T-cell (primary cell): ENCODE data around the gene USP21. TPM values are rescaled to one million over a fixed set of nuclear protein-coding genes. Genes with fewer than 3 reads are reported as not detected.
"Not testable (repeated sequence)": the region's sequence is repeated elsewhere in the genome, so short reads cannot be mapped to it uniquely, and the experiment has no call there.

ENCODE experiments used
- ATAC-seq, 4 experiments: fragments of 200-7000 bp in 3 of 4; fragments of 150-1000 bp in 1 of 4; cut with Tn5 transposase; replicated peaks in 1 of 4; 1 replicate in 3 of 4; 2 replicates in 1 of 4; pipeline ENCODE4 v1.10.0; 2021; ENCODE audit warnings: moderate library complexity in 3 of 4, mild to moderate bottlenecking in 2 of 4, moderate number of reproducible peaks in 1 of 4
- CTCF ChIA-PET, 2 donors: fragments of 300-600 bp; sonication (Branson Sonifier 250); formaldehyde crosslinking; loops; one replicate each; lab custom pipeline; 2022; ENCODE audit warnings: antibody characterized with exemption in 2 of 2; lab: Charles Lee
- POLR2A ChIA-PET, 2 donors: fragments of 300-600 bp; sonication (Branson Sonifier 250); formaldehyde crosslinking; loops; one replicate each; lab custom pipeline; 2022; ENCODE audit warnings: antibody characterized with exemption in 2 of 2; lab: Charles Lee
- DNase-seq, 35 experiments: peaks; one replicate each; pipeline versions ENCODE4 v3.0.0 to v3.0.0-alpha.2; 2013 to 2023
- H3K27ac ChIP-seq: one replicate; pipeline ENCODE4 v1.5.1; 2013; ENCODE audit warnings: low read length
- H3K27me3 ChIP-seq, 2 experiments: replicated peaks in 1 of 2; 1 replicate in 1 of 2; 2 replicates in 1 of 2; pipeline versions ENCODE4 v1.6.1 to v1.7.0; 2013; ENCODE audit warnings: low read length in 1 of 2, mixed read lengths in 1 of 2; ENCODE audit not compliant: control insufficient read depth in 2 of 2, insufficient read depth in 2 of 2; ENCODE audit errors: extremely low read depth in 1 of 2
- H3K36me3 ChIP-seq, 2 donors: 1 replicate in 1 of 2; 2 replicates in 1 of 2; pipeline versions ENCODE4 v1.6.1 to v1.7.0; 2013; ENCODE audit warnings: low read length in 1 of 2; ENCODE audit not compliant: control insufficient read depth in 2 of 2, insufficient read depth in 1 of 2; ENCODE audit errors: extremely low read depth in 1 of 2
- H3K4me1 ChIP-seq, 2 experiments: 1 replicate in 1 of 2; 2 replicates in 1 of 2; pipeline versions ENCODE4 v1.6.1 to v1.7.0; 2013; ENCODE audit warnings: low read length in 2 of 2, mixed read lengths in 1 of 2; ENCODE audit not compliant: insufficient read depth in 2 of 2, control insufficient read depth in 1 of 2; ENCODE audit errors: extremely low read depth in 1 of 2
- H3K4me3 ChIP-seq, 2 donors: 1 replicate in 1 of 2; 2 replicates in 1 of 2; pipeline versions ENCODE4 v1.5.1 to v1.7.0; 2013; ENCODE audit warnings: mild to moderate bottlenecking in 2 of 2, low read length in 1 of 2, moderate library complexity in 1 of 2; ENCODE audit not compliant: control insufficient read depth in 1 of 2; ENCODE audit errors: extremely low read depth in 1 of 2
- H3K9me3 ChIP-seq: 2 replicates; pipeline ENCODE4 v1.7.0; 2013
- H3K27ac Mint-ChIP-seq, 2 donors: one replicate each; pipeline ENCODE4 v1.8.0; 2020 to 2021; ENCODE audit warnings: mild to moderate bottlenecking in 2 of 2, mixed read lengths in 2 of 2
- H3K27me3 Mint-ChIP-seq, 2 donors: one replicate each; pipeline ENCODE4 v1.8.0; 2021 to 2022; ENCODE audit warnings: mixed read lengths in 2 of 2
- H3K36me3 Mint-ChIP-seq: one replicate; pipeline ENCODE4 v1.8.0; 2021; ENCODE audit warnings: mixed read lengths
- H3K4me1 Mint-ChIP-seq, 3 donors: one replicate each; pipeline ENCODE4 v1.8.0; 2020 to 2022; ENCODE audit warnings: mixed read lengths in 3 of 3, mild to moderate bottlenecking in 1 of 3
- H3K4me3 Mint-ChIP-seq, 3 donors: one replicate each; pipeline ENCODE4 v1.8.0; 2020 to 2022; ENCODE audit warnings: mild to moderate bottlenecking in 3 of 3, mixed read lengths in 3 of 3, moderate library complexity in 3 of 3
- H3K9me3 Mint-ChIP-seq, 3 donors: one replicate each; pipeline ENCODE4 v1.8.0; 2020 to 2022; ENCODE audit warnings: mixed read lengths in 3 of 3
- whole genome bisulfite sequencing: methylation state at CpG from one replicate; pipeline ENCODE4 v1.1.5; 2013; ENCODE audit warnings: missing lambda C conversion rate; ENCODE audit not compliant: insufficient coverage; 5-methylcytosine and 5-hydroxymethylcytosine counted together
- total RNA-seq, 35 experiments: library from RNA in 6 of 35; stranded (reverse) in 6 of 35; fragments of 120-200 nt in 1 of 35; gene quantifications; one replicate each; pipeline versions ENCODE4 v1.2.1 to v1.2.4 and lab custom pipeline; 2013 to 2026

Gene USP21
- total RNA-seq, 5 donors from 2014 or later (not counting 1 experiment from before 2014, with no cell fraction given) = 37.4 to 69.0 (median 59.5) TPM

DNA sequence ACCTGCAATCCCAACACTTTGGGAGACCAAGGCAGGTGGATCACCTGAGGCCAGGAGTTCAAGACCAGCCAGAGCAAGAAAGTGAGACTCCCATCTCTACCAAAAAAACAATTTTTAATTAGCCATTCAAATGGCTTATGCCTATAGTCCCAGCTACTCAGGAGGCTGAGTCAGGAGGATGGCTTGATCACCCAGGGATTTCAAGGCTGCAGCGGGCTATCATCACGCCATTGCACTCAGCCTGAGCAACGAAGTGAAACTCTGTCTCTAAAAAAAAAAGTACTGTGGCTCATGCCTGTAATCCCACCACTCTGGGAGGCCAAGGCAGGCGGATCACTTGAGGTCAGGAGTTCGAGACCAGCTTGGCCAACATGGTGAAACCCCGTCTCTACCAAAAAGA lies 43.3 kb upstream of the USP21 start:
- DNase-seq, ATAC-seq, H3K27ac ChIP-seq, H3K9me3 Mint-ChIP-seq, H3K9me3 ChIP-seq, H3K4me3 ChIP-seq, H3K27me3 ChIP-seq, H3K27me3 Mint-ChIP-seq, POLR2A ChIA-PET: not testable (repeated sequence)
- H3K4me1 ChIP-seq = peaks cover 25 to 42% of the 10 kb centered on the region in 2 experiments
- peaks cover 8 to 25% of the 10 kb centered on the region in 2 donors for H3K36me3 ChIP-seq
- CTCF ChIA-PET = interaction anchor here in 1 of 2 donors (0.6 kb wide), 1 partner anchor 29 kb away, joined by 3 read pairs; no protein-coding TSS in a partner anchor
- Mint-ChIP-seq H3K36me3 (peaks cover 12% of the 10 kb centered on the region), H3K4me3 (peak overlapping the region; percentile 89 to 96 (median 92)), H3K4me1 (peaks cover 77 to 82% (median 80%) of the 10 kb centered on the region in 3 donors), H3K27ac (peak overlapping the region in 1 of 2 donors; percentile 2)
- WGBS = 90% methylated on average over 6 of the region's 6 CpGs

DNA sequence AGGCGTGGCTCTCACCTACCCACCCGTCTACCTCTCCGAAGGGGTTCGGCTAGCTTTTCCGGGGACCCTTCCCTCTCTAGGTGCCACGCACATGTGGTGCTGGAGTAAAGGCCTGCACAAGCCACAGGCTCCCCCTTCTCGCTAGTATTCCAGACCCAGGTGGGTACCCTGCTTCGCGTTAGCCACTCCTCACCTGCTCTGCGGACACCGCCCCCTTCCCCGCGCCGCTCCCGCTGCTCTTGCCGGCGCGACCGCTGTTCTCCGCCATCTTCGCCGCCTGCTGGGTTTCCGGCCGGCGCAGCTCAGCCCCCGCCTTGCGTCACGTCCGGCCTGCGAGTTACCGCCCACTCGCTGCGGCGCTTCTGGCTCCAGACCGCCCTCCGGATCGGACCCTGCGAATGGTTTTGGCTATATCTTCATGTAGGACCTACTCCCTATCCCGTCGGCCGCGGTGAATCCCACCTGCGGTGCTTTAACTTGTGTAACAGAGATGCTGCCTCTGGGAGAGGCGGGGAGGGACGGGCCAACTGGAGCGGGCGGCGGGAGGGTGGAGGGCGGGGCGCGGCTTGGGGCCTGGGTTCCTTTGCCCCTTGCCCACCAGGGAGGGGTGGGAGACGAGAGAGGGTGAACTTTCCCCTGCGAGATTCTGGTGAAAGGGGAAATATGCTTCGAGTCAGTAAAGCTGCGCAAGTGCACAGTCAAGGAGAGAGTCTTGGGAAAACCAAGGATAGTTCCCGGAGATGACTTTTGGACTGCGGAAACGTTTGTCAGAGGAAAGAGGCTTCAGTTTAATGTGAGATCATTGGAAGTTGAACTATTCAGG lies 41.3 kb upstream of the USP21 start, which contains the start of the genes NIT1 and PFDN2:
Gene NIT1, plus strand, starts transcription at position 347 of the 823 bp plus-strand sequence. Its CDS starts 72 bp downstream, at position 419.
Gene PFDN2, minus strand, starts transcription at position 279 of the 823 bp plus-strand sequence. Its CDS starts 11 bp downstream, at position 268.
- DNase-seq (peak; percentile 64 to 92 (median 79)), ATAC-seq (peak; percentile 86 to 89 (median 88))
- Mint-ChIP-seq H3K36me3 (peaks cover 31% of the 10 kb centered on the region), H3K27me3 (no peaks in the 10 kb centered on the region), H3K9me3 (no peaks in the 10 kb centered on the region), H3K4me1 (peaks cover 61 to 76% (median 76%) of the 10 kb centered on the region in 3 donors), H3K4me3 (peak within 1 kb of the TSS; percentile 89 to 96 (median 92)), H3K27ac (peak within 1 kb of the TSS; percentile 91 to 93)
- peaks cover 22 to 42% of the 10 kb centered on the region in 2 experiments for H3K4me1 ChIP-seq
- ChIA-PET CTCF (interaction anchor here in 1 of 2 donors (0.6 to 1.5 kb wide), 7 partner anchors 15 to 108 kb away, joined by 3 to 8 read pairs (median 3); partner anchors contain the start of genes DEDD, PPOX and TOMM40L), POLR2A (interaction anchor here (0.6 to 2.1 kb wide), 9 partner anchors 14 to 411 kb away, joined by 3 to 11 read pairs (median 5); partner anchors contain the start of gene DEDD (in 1 of the 2))
- peaks cover 11 to 42% of the 10 kb centered on the region in 2 donors for H3K36me3 ChIP-seq
- peak within 1 kb of the TSS; percentile 90 to 100 for H3K4me3 ChIP-seq
- H3K27me3 ChIP-seq = no peaks in the 10 kb centered on the region
- peak within 1 kb of the TSS; percentile 89 for H3K27ac ChIP-seq
- 0% methylated on average over 52 of the region's 58 CpGs for WGBS
- no peaks in the 10 kb centered on the region for H3K9me3 ChIP-seq

- H3K36me3 ChIP-seq = peaks cover 15 to 51% of the 10 kb centered on the region in 2 donors
- no peaks in the 10 kb centered on the region for H3K27me3 ChIP-seq
- no peaks in the 10 kb centered on the region for H3K9me3 Mint-ChIP-seq
- peak overlapping the region; percentile 89 to 96 (median 92) for H3K4me3 Mint-ChIP-seq
- DNase-seq (peak in 33 of 35 experiments; percentile 22 to 83 (median 57)), ATAC-seq (peak; percentile 43 to 57 (median 46))
- H3K4me3 ChIP-seq = no peak overlapping the region
- no peaks in the 10 kb centered on the region for H3K9me3 ChIP-seq
- WGBS = 62% methylated on average over 7 of the region's 10 CpGs
- ChIA-PET CTCF (no interaction called here), POLR2A (interaction anchor here in 1 of 2 donors (0.6 kb wide), 1 partner anchor 46 kb away, joined by 3 read pairs; no protein-coding TSS in a partner anchor)
- peak overlapping the region; percentile 91 to 93 for H3K27ac Mint-ChIP-seq
- peaks cover 20 to 42% of the 10 kb centered on the region in 2 experiments for H3K4me1 ChIP-seq
- no peaks in the 10 kb centered on the region for H3K27me3 Mint-ChIP-seq
- H3K36me3 Mint-ChIP-seq = peaks cover 40% of the 10 kb centered on the region
- peaks cover 51 to 63% (median 62%) of the 10 kb centered on the region in 3 donors for H3K4me1 Mint-ChIP-seq
- H3K27ac ChIP-seq = peak overlapping the region; percentile 89
Observed at GRCh38 chr1:161119092-161119903, 40.0 kb upstream of the USP21 start.

- ChIA-PET CTCF (interaction anchor here (0.6 to 1.2 kb wide), 8 partner anchors 10 to 348 kb away, joined by 3 to 6 read pairs (median 3); partner anchors contain the start of gene DEDD (in 1 of the 2)), POLR2A (interaction anchor here (0.5 to 0.6 kb wide), 3 partner anchors 164 to 1043 kb away, joined by 4 to 5 read pairs (median 4); no protein-coding TSS in a partner anchor)
- no CpG with 5 or more reads among the region's 3 CpGs for WGBS
- Mint-ChIP-seq H3K9me3 (no peaks in the 10 kb centered on the region), H3K27ac (peak overlapping the region in 1 of 2 donors; percentile 16), H3K36me3 (peaks cover 43% of the 10 kb centered on the region), H3K4me1 (peaks cover 43 to 50% (median 45%) of the 10 kb centered on the region in 3 donors), H3K27me3 (no peaks in the 10 kb centered on the region), H3K4me3 (no peak overlapping the region)
- ATAC-seq = no peak
- peaks cover 20 to 32% of the 10 kb centered on the region in 2 experiments for H3K4me1 ChIP-seq
- no peaks in the 10 kb centered on the region for H3K9me3 ChIP-seq
- no peaks in the 10 kb centered on the region for H3K27me3 ChIP-seq
- H3K4me3 ChIP-seq = no peak overlapping the region
- no peak overlapping the region for H3K27ac ChIP-seq
- peaks cover 23 to 58% of the 10 kb centered on the region in 2 donors for H3K36me3 ChIP-seq
- DNase-seq = no peak
Observed at GRCh38 chr1:161121042-161121650, 38.2 kb upstream of the USP21 start.

DNA sequence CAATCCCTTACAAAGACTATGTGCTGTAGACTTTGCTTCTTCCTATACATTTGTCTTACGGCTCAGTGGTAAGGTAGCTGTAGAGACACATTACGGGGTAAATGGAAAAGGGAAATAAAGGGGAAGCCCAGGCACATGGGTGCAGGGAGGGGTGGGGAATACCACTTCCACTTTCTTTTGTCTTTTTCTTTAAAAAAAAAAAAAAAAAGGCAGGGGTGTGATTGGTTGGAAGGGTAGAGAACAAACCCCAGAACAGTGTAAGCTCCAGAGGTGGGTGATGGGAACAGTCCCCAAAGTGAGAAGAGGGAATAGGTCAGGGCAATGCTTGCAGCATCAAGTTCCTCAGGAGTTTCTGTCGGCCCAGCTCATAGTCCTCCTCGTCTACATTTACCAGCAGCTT lies 37.5 kb upstream of the USP21 start:
- H3K9me3 Mint-ChIP-seq = no peaks in the 10 kb centered on the region
- Histone ChIP-seq H3K27ac (no peak overlapping the region), H3K36me3 (peaks cover 23 to 62% of the 10 kb centered on the region in 2 donors), H3K4me1 (peaks cover 18 to 25% of the 10 kb centered on the region in 2 experiments), H3K9me3 (no peaks in the 10 kb centered on the region), H3K4me3 (no peak overlapping the region), H3K27me3 (no peaks in the 10 kb centered on the region)
- H3K4me3 Mint-ChIP-seq = no peak overlapping the region
- H3K27me3 Mint-ChIP-seq = no peaks in the 10 kb centered on the region
- peaks cover 48% of the 10 kb centered on the region for H3K36me3 Mint-ChIP-seq
- POLR2A ChIA-PET = no interaction called here
- CTCF ChIA-PET = interaction anchor here (0.7 to 1.2 kb wide), 5 partner anchors 10 to 348 kb away, joined by 3 to 6 read pairs (median 3); partner anchors contain the start of gene DEDD (in 1 of the 2)
- DNase-seq = no peak
- peaks cover 42 to 47% (median 43%) of the 10 kb centered on the region in 3 donors for H3K4me1 Mint-ChIP-seq
- 86% methylated on average over 2 of the region's 4 CpGs for WGBS
- H3K27ac Mint-ChIP-seq = peak overlapping the region in 1 of 2 donors; percentile 16
- no peak for ATAC-seq
